AG04449 (cell line): ENCODE data around the gene PHF8.

ENCODE experiments used
- CTCF ChIA-PET: fragments of 350-600 bp; formaldehyde crosslinking; extraction: SDS; loops from one replicate; lab custom pipeline; 2021; ENCODE audit warnings: antibody characterized with exemption; lab: Yijun Ruan, JAX
- POLR2A ChIA-PET: fragments of 400-600, 350-600 bp; formaldehyde crosslinking; extraction: SDS; loops from one replicate; lab custom pipeline; 2020; ENCODE audit warnings: antibody characterized with exemption, inconsistent platforms; lab: Yijun Ruan, JAX
- DNase-seq: peaks from one replicate; pipeline ENCODE4 v3.0.0-alpha.2; 2010; ENCODE audit warnings: low read depth, low spot score
- H3K4me3 ChIP-seq: 2 replicates; pipeline ENCODE4 v1.5.1; 2011; ENCODE audit warnings: low read depth, mild to moderate bottlenecking, control low read depth, low read length
- TF ChIP-seq, protein P1 (sequence below): IDR thresholded peaks from one replicate; pipeline ENCODE4 v1.5.1; 2011; ENCODE audit warnings: mild to moderate bottlenecking, moderate library complexity, low read length, control low read depth, inconsistent platforms; ENCODE audit not compliant: insufficient read depth; ENCODE audit errors: missing control alignments

PHF8 gene

DNA sequence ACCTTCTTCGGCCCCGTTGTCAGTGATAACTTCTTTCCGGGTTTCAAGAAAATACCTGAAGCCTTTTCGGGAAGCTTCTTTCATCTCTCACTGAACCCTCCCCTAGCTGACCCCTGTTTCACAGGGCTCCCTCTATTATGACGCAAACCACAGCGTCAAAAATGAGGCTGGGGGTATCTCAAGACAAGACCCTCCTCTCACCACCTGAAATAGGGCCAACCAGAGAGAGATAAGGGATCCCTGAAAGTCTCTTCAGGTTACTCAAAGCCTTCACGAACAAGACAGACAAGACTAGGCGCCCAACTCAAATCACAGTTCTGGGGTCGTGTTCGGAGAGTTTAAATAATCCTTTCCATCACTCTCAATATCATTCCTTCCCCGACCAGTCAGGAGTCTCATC, 1.2 kb downstream of the PHF8 start:
- no peak for DNase-seq
- H3K4me3 ChIP-seq: peak overlapping the region; percentile 69
- TF ChIP-seq, protein P1, sequence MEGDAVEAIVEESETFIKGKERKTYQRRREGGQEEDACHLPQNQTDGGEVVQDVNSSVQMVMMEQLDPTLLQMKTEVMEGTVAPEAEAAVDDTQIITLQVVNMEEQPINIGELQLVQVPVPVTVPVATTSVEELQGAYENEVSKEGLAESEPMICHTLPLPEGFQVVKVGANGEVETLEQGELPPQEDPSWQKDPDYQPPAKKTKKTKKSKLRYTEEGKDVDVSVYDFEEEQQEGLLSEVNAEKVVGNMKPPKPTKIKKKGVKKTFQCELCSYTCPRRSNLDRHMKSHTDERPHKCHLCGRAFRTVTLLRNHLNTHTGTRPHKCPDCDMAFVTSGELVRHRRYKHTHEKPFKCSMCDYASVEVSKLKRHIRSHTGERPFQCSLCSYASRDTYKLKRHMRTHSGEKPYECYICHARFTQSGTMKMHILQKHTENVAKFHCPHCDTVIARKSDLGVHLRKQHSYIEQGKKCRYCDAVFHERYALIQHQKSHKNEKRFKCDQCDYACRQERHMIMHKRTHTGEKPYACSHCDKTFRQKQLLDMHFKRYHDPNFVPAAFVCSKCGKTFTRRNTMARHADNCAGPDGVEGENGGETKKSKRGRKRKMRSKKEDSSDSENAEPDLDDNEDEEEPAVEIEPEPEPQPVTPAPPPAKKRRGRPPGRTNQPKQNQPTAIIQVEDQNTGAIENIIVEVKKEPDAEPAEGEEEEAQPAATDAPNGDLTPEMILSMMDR: no peak
- POLR2A ChIA-PET: interaction anchor here (1.1 to 1.2 kb wide), 2 partner anchors 34 to 140 kb away, joined by 3 to 5 read pairs; partner anchors contain the start of gene FAM120C
- CTCF ChIA-PET: interaction anchor here (0.7 to 1.5 kb wide), 7 partner anchors 11 to 397 kb away, joined by 3 to 4 read pairs (median 3); no protein-coding TSS in a partner anchor

DNA sequence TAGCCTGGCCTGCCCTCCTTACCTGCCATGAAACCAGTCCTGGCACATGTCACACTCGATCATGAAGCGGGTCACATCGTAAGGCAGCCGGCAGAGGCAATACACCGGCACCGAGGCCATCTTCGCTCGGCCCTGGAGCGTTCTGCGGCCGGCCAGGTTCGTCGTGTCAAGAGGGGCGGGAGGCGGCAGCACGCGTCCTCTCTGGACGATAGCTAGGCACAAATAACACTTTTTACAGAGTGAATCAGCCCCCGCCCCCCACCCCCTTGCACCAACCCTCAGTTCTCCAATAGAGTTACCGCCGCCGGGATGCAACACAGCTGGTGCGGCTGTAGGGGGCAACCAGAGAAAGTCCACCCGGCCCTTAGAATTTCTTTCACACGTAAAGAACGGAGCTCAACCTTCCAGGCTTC, 1.7 kb downstream of the PHF8 start:
- TF ChIP-seq, protein P1: peak; percentile 45
- POLR2A ChIA-PET: interaction anchor here (1.1 to 1.2 kb wide), 2 partner anchors 35 to 140 kb away, joined by 3 to 5 read pairs; partner anchors contain the start of gene FAM120C
- DNase-seq: no peak
- H3K4me3 ChIP-seq: peak overlapping the region; percentile 69
- CTCF ChIA-PET: interaction anchor here (0.7 to 1.5 kb wide), 8 partner anchors 10 to 397 kb away, joined by 3 to 4 read pairs (median 3); no protein-coding TSS in a partner anchor

DNA sequence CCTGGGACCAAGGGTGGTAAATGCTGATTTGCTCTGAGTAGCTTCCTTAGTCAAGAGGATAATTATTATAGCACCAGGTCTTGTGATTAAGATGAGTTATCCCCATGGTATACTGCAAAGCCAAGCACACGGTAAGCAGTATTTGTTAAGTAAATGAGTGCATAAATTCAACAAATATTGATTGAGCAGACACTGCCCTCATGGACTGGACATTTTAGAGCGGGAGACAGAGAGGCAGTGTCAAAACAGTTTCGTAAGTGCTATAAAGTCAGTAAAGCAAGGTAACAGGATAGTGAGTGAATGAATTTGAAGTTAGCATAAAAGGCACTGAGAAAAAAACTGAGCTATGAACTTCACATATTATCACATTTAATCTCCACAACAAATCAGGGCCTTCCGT, 13.9 kb downstream of the PHF8 start:
- TF ChIP-seq, protein P1: no peak
- no peak for DNase-seq
- CTCF ChIA-PET: interaction anchor here (1.2 to 1.6 kb wide), 2 partner anchors 11 to 13 kb away, joined by 3 to 4 read pairs; no protein-coding TSS in a partner anchor
- H3K4me3 ChIP-seq: no peak overlapping the region
- POLR2A ChIA-PET: no interaction called here

DNA sequence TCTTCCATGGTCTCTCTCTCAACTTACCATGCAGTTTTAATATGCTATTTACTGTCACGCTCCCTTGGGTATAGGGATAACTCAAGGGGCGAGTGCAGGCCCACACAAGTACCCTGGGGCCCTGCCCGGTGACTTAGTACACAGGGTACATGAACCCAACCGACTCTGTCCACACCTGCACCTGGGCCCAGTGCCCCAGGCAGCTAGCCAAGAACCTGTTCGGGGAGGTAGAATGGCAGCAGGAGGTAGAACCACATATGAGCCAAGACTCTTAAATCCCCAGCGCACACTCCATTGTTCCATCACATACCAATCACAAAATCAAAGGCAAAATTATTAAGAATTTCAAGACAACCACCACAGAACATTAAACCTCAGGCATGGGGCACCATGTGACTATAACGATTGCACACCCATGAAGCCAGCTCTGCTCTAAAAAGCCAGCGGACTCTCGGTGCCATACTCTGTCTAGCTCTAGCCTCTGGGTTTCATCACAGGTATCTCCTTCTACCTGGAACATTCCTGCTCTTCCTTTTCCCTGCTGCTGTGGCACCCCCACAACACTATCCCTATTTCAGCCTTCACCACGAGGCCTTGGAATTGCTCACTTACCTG, 14.6 kb downstream of the PHF8 start:
- CTCF ChIA-PET: interaction anchor here (1.2 to 1.6 kb wide), 2 partner anchors 12 to 14 kb away, joined by 3 to 4 read pairs; no protein-coding TSS in a partner anchor
- DNase-seq: no peak
- TF ChIP-seq, protein P1: no peak
- POLR2A ChIA-PET: interaction anchor here (0.6 kb wide), 1 partner anchor 10 kb away, joined by 3 read pairs; no protein-coding TSS in a partner anchor
- H3K4me3 ChIP-seq: no peak overlapping the region

DNA sequence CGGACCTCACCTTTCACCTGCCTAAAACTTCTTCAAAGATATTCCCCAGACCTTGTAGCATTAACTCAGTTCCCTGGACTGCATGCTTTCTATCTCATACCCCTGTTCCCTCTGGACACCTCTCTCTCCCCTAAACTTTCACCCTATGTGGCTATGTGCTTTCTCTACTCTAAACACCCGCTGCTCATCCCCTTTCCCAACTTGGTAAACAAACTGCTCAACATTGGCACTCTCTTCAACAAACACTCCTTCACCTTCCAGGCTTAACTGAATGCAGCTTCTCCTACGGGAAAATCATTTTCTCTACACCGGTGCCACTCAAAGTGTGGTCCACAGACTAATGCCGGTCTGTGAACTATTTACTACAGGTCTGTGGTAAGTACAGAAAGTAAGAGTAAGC, 19.9 kb downstream of the PHF8 start:
- ChIA-PET POLR2A (no interaction called here), CTCF (no interaction called here)
- DNase-seq: no peak
- TF ChIP-seq, protein P1: no peak
- no peak overlapping the region for H3K4me3 ChIP-seq

DNA sequence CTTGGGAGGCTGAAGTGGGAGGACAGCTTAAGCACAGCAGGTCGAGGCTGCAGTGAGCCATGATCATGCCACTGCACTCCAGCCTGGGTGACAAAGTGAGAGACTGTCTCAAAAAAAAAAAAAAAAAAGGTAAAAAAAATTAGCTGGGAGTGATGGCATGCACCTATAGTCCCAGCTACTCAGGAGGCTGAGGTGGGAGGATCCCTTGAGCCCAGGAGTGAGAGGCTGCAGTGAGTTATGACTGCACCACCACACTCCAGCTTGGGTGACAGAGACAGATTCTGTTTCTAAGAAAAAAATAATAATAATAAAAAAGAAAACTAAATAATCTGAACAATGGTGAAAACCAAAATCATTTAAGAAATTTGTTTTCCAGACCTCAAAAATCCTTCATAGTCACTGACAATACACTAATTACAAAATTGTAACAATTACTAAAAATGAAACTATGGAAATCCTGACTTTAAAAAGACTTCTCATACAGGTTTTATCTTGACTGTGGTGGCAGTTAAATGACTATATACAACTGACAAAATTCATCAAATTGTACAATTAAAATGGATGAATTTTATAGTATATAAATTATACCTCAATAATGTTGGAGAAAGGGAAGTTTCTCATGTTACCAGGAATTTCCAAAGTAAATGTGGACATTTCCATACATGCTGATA, 31.3 kb downstream of the PHF8 start:
- DNase-seq: no peak
- H3K4me3 ChIP-seq: no peak overlapping the region
- TF ChIP-seq, protein P1: no peak
- ChIA-PET POLR2A (interaction anchor here (0.6 kb wide), 1 partner anchor 931 kb away, joined by 3 read pairs; no protein-coding TSS in a partner anchor), CTCF (no interaction called here)
